Measurements from ENCODE around the gene FCSK.

FCSK gene

GRCh38 chr16:70457446-70458166 lies 3.2 kb downstream of the FCSK start:
- DNase-seq = no peak

- no peak for DNase-seq
Measured at GRCh38 chr16:70460737-70461261, 6.4 kb downstream of the FCSK start.

GRCh38 chr16:70463235-70463634 lies 8.8 kb downstream of the FCSK start:
- no peak for DNase-seq

GRCh38 chr16:70465999-70466804 lies 11.8 kb downstream of the FCSK start:
- no peak for DNase-seq

GRCh38 chr16:70466805-70467076 lies 12.3 kb downstream of the FCSK start:
- DNase-seq = no peak

GRCh38 chr16:70467113-70467512 lies 12.7 kb downstream of the FCSK start:
- DNase-seq = no peak

- DNase-seq = no peak
Measured at GRCh38 chr16:70467608-70468007, 13.2 kb downstream of the FCSK start.

GRCh38 chr16:70468776-70469525 lies 14.6 kb downstream of the FCSK start:
- DNase-seq = no peak

GRCh38 chr16:70470141-70470926 lies 15.9 kb downstream of the FCSK start:
- no peak for DNase-seq

- no peak for DNase-seq
Measured at GRCh38 chr16:70470927-70471341, 16.5 kb downstream of the FCSK start.

- DNase-seq = no peak
Measured at GRCh38 chr16:70472786-70473433, 18.5 kb downstream of the FCSK start.

GRCh38 chr16:70473446-70474319 lies 19.3 kb downstream of the FCSK start:
- no peak for DNase-seq

GRCh38 chr16:70474320-70475053 lies 20.1 kb downstream of the FCSK start:
- no peak for DNase-seq

- DNase-seq = no peak
Measured at GRCh38 chr16:70475054-70475871, 20.9 kb downstream of the FCSK start.

- DNase-seq = no peak
Measured at GRCh38 chr16:70476272-70477020, 22.1 kb downstream of the FCSK start.

- DNase-seq = no peak
Measured at GRCh38 chr16:70478169-70478568, 23.8 kb downstream of the FCSK start.

GRCh38 chr16:70478912-70479341 lies 24.5 kb downstream of the FCSK start:
- DNase-seq = no peak

Data from activated CD4-positive, CD25-positive, alpha-beta regulatory T cell treated with anti-CD3 and anti-CD28 coated beads, Interleukin-2, amount 50 U/mL, for 72 hours (primary cell).